ENCODE results near the gene FBXO45.

DNA sequence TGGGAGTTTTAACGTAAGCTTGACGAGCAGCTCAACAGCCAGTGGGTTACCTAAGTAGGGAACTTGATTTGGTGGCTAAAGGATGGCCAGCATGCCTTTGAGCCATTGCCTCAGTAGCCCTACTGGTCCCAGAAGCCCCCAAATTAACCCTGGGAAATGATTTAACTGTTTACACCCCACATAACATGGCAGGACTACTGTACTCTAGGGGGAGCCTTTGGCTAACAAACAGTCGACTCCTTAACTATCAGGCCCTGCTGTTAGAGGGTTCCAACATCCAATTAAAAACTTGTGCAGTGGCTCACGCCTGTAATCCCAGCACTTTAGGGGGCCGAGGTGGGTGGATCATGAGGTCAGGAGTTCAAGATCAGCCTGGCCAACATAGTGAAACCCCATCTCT, 43.9 kb upstream of the FBXO45 start:
- TF ChIP-seq, protein P1, sequence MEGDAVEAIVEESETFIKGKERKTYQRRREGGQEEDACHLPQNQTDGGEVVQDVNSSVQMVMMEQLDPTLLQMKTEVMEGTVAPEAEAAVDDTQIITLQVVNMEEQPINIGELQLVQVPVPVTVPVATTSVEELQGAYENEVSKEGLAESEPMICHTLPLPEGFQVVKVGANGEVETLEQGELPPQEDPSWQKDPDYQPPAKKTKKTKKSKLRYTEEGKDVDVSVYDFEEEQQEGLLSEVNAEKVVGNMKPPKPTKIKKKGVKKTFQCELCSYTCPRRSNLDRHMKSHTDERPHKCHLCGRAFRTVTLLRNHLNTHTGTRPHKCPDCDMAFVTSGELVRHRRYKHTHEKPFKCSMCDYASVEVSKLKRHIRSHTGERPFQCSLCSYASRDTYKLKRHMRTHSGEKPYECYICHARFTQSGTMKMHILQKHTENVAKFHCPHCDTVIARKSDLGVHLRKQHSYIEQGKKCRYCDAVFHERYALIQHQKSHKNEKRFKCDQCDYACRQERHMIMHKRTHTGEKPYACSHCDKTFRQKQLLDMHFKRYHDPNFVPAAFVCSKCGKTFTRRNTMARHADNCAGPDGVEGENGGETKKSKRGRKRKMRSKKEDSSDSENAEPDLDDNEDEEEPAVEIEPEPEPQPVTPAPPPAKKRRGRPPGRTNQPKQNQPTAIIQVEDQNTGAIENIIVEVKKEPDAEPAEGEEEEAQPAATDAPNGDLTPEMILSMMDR (IDR thresholded peaks at IDR 0.05), result no peak
- no peak for TF ChIP-seq EZH2 (IDR thresholded peaks at IDR 0.05; ENCODE audit: borderline replicate concordance, insufficient read depth, low read depth, low read length, poor library complexity, severe bottlenecking)
